ENCODE measurements around the gene SRY. TPM values are rescaled to one million over a fixed set of nuclear protein-coding genes. Genes with fewer than 3 reads are reported as not detected.

Gene SRY
- total RNA-seq, 2 donors from 2014 or later, result 1.6 TPM; not detected in 1

GRCh38 chrY:2800246-2800645 is 12.8 kb upstream of the SRY start:
- no peaks in the 10 kb centered on the region for H3K9me3 ChIP-seq
- H3K27ac ChIP-seq, result no peak overlapping the region
- TF ChIP-seq POLR2AphosphoS5 (IDR thresholded peaks at IDR 0.05) (no peak), CTCF (IDR thresholded peaks at IDR 0.05) (peak in 2 of 4 experiments; percentile 28 to 41), POLR2A (IDR thresholded peaks at IDR 0.05) (no peak)
- H3K4me1 ChIP-seq (replicated peaks), result no peaks in the 10 kb centered on the region
- H3K27me3 ChIP-seq (replicated peaks; ENCODE audit: insufficient read depth), result no peaks in the 10 kb centered on the region
- no peaks in the 10 kb centered on the region for H3K36me3 ChIP-seq
- intact Hi-C loops (cut with DNase I), result no loop called here
- 20% methylated on average over 2 of the region's 2 CpGs for WGBS
- no peak overlapping the region for H3K4me3 ChIP-seq
- no peak for DNase-seq (ENCODE audit: low spot score)

- DNase-seq (ENCODE audit: low spot score), result no peak
- Histone ChIP-seq H3K27me3 (replicated peaks; ENCODE audit: insufficient read depth) (no peaks in the 10 kb centered on the region), H3K4me1 (replicated peaks) (no peaks in the 10 kb centered on the region), H3K27ac (no peak overlapping the region), H3K36me3 (no peaks in the 10 kb centered on the region), H3K9me3 (no peaks in the 10 kb centered on the region), H3K4me3 (no peak overlapping the region)
- intact Hi-C loops (cut with DNase I), result no loop called here
- TF ChIP-seq CTCF (IDR thresholded peaks at IDR 0.05), result no peak
- no peak for TF ChIP-seq POLR2A (IDR thresholded peaks at IDR 0.05)
- TF ChIP-seq POLR2AphosphoS5 (IDR thresholded peaks at IDR 0.05), result no peak
Observed at GRCh38 chrY:2797991-2798390, 10.5 kb upstream of the SRY start.

GRCh38 chrY:2796977-2797523 is 9.6 kb upstream of the SRY start:
- TF ChIP-seq CTCF (IDR thresholded peaks at IDR 0.05) (no peak), POLR2AphosphoS5 (IDR thresholded peaks at IDR 0.05) (no peak), POLR2A (IDR thresholded peaks at IDR 0.05) (no peak)
- H3K36me3 ChIP-seq, result no peaks in the 10 kb centered on the region
- no peak overlapping the region for H3K4me3 ChIP-seq
- H3K4me1 ChIP-seq (replicated peaks), result no peaks in the 10 kb centered on the region
- DNase-seq (ENCODE audit: low spot score), result no peak
- H3K27ac ChIP-seq, result no peak overlapping the region
- 74% methylated on average over 7 of the region's 7 CpGs for WGBS
- H3K27me3 ChIP-seq (replicated peaks; ENCODE audit: insufficient read depth), result no peaks in the 10 kb centered on the region
- no peaks in the 10 kb centered on the region for H3K9me3 ChIP-seq
- intact Hi-C loops (cut with DNase I), result no loop called here

- Histone ChIP-seq H3K4me3 (no peak overlapping the region), H3K27ac (no peak overlapping the region), H3K9me3 (no peaks in the 10 kb centered on the region), H3K27me3 (replicated peaks; ENCODE audit: insufficient read depth) (no peaks in the 10 kb centered on the region), H3K36me3 (no peaks in the 10 kb centered on the region), H3K4me1 (replicated peaks) (no peaks in the 10 kb centered on the region)
- 87% methylated on average over 18 of the region's 33 CpGs for WGBS
- no peak for DNase-seq (ENCODE audit: low spot score)
- intact Hi-C loops (cut with DNase I), result no loop called here
- TF ChIP-seq CTCF (IDR thresholded peaks at IDR 0.05), result no peak
- TF ChIP-seq POLR2A (IDR thresholded peaks at IDR 0.05), result no peak
- no peak for TF ChIP-seq POLR2AphosphoS5 (IDR thresholded peaks at IDR 0.05)
Observed at GRCh38 chrY:2789756-2790155, 2.3 kb upstream of the SRY start.

GRCh38 chrY:2786876-2787512 is 488 bp downstream of the SRY start:
- no peaks in the 10 kb centered on the region for H3K36me3 ChIP-seq
- TF ChIP-seq POLR2AphosphoS5 (IDR thresholded peaks at IDR 0.05) (no peak), POLR2A (IDR thresholded peaks at IDR 0.05) (no peak), CTCF (IDR thresholded peaks at IDR 0.05) (no peak)
- intact Hi-C loops (cut with DNase I), result no loop called here
- no peak overlapping the region for H3K27ac ChIP-seq
- no peaks in the 10 kb centered on the region for H3K27me3 ChIP-seq (replicated peaks; ENCODE audit: insufficient read depth)
- no peaks in the 10 kb centered on the region for H3K9me3 ChIP-seq
- no peak for DNase-seq (ENCODE audit: low spot score)
- WGBS, result 8% methylated on average over 28 of the region's 28 CpGs
- H3K4me1 ChIP-seq (replicated peaks), result no peaks in the 10 kb centered on the region
- H3K4me3 ChIP-seq, result peak overlapping the region; percentile 10 to 12

Measured in prostate gland (tissue), 2 donors.